Measurements from ENCODE around the gene TASP1. TPM values are rescaled to one million over a fixed set of nuclear protein-coding genes. Genes with fewer than 3 reads are reported as not detected.

TASP1 gene
- polyA plus RNA-seq, 1 donor (not counting 4 experiments of a cell fraction or from before 2014, with no cell fraction given) = 17.4 TPM

DNA sequence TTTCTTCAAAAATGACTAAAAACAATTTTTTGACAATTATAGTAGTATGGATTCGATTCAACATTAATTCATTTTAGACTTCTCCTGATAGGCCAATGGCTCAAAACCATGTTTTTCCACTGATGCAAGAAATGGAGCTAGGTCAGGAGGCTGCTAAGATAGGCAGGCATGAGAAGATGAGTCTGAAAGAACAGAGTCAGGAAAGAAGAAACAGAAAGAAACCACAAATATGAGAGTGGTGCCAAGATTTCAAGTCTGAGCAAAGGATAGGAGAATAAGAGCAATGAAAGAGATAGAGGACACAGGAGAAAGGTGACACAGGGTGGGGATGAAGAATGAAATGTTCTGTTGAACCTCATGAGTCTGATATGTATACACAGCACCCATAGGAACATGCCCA lies 112.2 kb downstream of the TASP1 start:
- Histone ChIP-seq H3K9me3 (ENCODE audit: control insufficient read depth, low read depth, low read length) (no peaks in the 10 kb centered on the region), H3K79me2 (ENCODE audit: control insufficient read depth, insufficient read depth, low read length) (no peaks in the 10 kb centered on the region), H3K27me3 (ENCODE audit: control insufficient read depth, extremely low read depth, insufficient read depth, low read length) (no peaks in the 10 kb centered on the region), H2AFZ (ENCODE audit: control insufficient read depth, low read length) (no peak overlapping the region), H3K4me2 (ENCODE audit: control insufficient read depth, extremely low read depth, insufficient read depth, low read depth, low read length) (peak overlapping the region; percentile 17), H4K20me1 (ENCODE audit: control insufficient read depth, extremely low read depth, insufficient read depth, low read length) (no peaks in the 10 kb centered on the region), H3K36me3 (ENCODE audit: control insufficient read depth in 2 of 2, extremely low read depth in 1 of 2, insufficient read depth in 2 of 2, low read length in 2 of 2) (peaks cover 0 to 5% of the 10 kb centered on the region in 2 experiments), H3K4me3 (ENCODE audit: control insufficient read depth in 2 of 3, extremely low read depth in 1 of 3, insufficient read depth in 2 of 3, low read depth in 1 of 3, low read length in 3 of 3) (no peak overlapping the region), H3K27ac (ENCODE audit: control insufficient read depth, insufficient read depth, low read length) (peak overlapping the region; percentile 31), H3K4me1 (ENCODE audit: control insufficient read depth, extremely low read depth, insufficient read depth, low read length) (peaks cover 24% of the 10 kb centered on the region), H3K9ac (ENCODE audit: control insufficient read depth, extremely low read depth, insufficient read depth, low read length) (no peak overlapping the region), H3K9me1 (ENCODE audit: control insufficient read depth, extremely low read depth, insufficient read depth, low read length) (no peaks in the 10 kb centered on the region)
- FAIRE-seq (peak; percentile 85), DNase-seq (ENCODE audit: low read depth, low spot score) (no peak)
- dilution Hi-C loops (cut with MboI; ENCODE audit: extremely low pct_ligation_motif_present, low sequenced_read_pairs) = no loop called here
- TF ChIP-seq, protein P1, sequence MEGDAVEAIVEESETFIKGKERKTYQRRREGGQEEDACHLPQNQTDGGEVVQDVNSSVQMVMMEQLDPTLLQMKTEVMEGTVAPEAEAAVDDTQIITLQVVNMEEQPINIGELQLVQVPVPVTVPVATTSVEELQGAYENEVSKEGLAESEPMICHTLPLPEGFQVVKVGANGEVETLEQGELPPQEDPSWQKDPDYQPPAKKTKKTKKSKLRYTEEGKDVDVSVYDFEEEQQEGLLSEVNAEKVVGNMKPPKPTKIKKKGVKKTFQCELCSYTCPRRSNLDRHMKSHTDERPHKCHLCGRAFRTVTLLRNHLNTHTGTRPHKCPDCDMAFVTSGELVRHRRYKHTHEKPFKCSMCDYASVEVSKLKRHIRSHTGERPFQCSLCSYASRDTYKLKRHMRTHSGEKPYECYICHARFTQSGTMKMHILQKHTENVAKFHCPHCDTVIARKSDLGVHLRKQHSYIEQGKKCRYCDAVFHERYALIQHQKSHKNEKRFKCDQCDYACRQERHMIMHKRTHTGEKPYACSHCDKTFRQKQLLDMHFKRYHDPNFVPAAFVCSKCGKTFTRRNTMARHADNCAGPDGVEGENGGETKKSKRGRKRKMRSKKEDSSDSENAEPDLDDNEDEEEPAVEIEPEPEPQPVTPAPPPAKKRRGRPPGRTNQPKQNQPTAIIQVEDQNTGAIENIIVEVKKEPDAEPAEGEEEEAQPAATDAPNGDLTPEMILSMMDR (optimal IDR thresholded peaks at IDR 0.05 in 1 of 3, IDR thresholded peaks at IDR 0.05 in 1 of 3, conservative IDR thresholded peaks at IDR 0.05 in 1 of 3; ENCODE audit: extremely low read depth in 1 of 3, insufficient read depth in 2 of 3, low read length in 3 of 3) = no peak
- no peak for TF ChIP-seq EZH2 (IDR thresholded peaks at IDR 0.05; ENCODE audit: low read length)

DNA sequence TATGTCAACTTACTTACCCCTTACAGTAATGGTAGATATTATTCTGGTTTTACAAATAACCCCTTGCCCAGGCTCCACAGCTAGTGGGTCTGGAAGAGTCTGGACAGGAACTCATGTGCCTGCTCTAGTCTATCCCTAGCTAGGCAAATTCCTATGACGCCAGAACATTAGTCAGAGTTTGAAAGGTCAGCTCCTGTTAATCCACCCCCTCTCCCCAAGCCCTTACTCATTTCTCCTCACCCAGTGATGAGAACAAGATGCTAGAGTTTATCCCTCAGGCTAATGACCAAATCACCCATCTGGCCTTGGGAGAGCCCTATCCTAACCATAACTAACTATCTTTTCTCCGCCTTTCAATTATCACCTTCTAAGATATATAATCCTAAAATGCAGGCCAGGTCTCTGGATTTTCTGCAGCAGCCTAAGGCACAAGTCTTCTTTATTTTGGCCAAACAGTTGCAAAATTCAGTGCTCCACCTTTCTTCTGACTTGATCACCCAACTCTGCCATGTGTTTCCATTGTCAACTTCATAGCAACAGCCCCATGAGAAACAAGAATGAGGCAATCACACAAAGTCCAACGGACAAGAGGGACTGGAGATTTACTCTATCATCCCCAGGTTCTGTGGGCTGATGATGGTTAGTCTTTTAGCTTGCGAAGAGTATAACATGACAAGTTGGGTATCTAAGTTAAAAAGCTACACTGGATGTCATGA lies 113.3 kb downstream of the TASP1 start:
- no peak overlapping the region for H2AFZ ChIP-seq (ENCODE audit: control insufficient read depth, low read length)
- H3K4me3 ChIP-seq (ENCODE audit: control insufficient read depth in 2 of 3, extremely low read depth in 1 of 3, insufficient read depth in 2 of 3, low read depth in 1 of 3, low read length in 3 of 3) = no peak overlapping the region
- H3K9me3 ChIP-seq (ENCODE audit: control insufficient read depth, low read depth, low read length) = no peaks in the 10 kb centered on the region
- peak overlapping the region; percentile 13 for H3K4me2 ChIP-seq (ENCODE audit: control insufficient read depth, extremely low read depth, insufficient read depth, low read depth, low read length)
- DNase-seq (ENCODE audit: low read depth, low spot score) (peak; percentile 74), FAIRE-seq (peak; percentile 92)
- TF ChIP-seq EZH2 (IDR thresholded peaks at IDR 0.05; ENCODE audit: low read length) = no peak
- TF ChIP-seq, protein P1 (optimal IDR thresholded peaks at IDR 0.05 in 1 of 3, IDR thresholded peaks at IDR 0.05 in 1 of 3, conservative IDR thresholded peaks at IDR 0.05 in 1 of 3; ENCODE audit: extremely low read depth in 1 of 3, insufficient read depth in 2 of 3, low read length in 3 of 3) = no peak
- H3K36me3 ChIP-seq (ENCODE audit: control insufficient read depth in 2 of 2, extremely low read depth in 1 of 2, insufficient read depth in 2 of 2, low read length in 2 of 2) = peaks cover 0 to 5% of the 10 kb centered on the region in 2 experiments
- no peak overlapping the region for H3K9ac ChIP-seq (ENCODE audit: control insufficient read depth, extremely low read depth, insufficient read depth, low read length)
- H3K79me2 ChIP-seq (ENCODE audit: control insufficient read depth, insufficient read depth, low read length) = no peaks in the 10 kb centered on the region
- no peaks in the 10 kb centered on the region for H4K20me1 ChIP-seq (ENCODE audit: control insufficient read depth, extremely low read depth, insufficient read depth, low read length)
- dilution Hi-C loops (cut with MboI; ENCODE audit: extremely low pct_ligation_motif_present, low sequenced_read_pairs) = no loop called here
- H3K9me1 ChIP-seq (ENCODE audit: control insufficient read depth, extremely low read depth, insufficient read depth, low read length) = no peaks in the 10 kb centered on the region
- peak overlapping the region; percentile 45 for H3K27ac ChIP-seq (ENCODE audit: control insufficient read depth, insufficient read depth, low read length)
- H3K4me1 ChIP-seq (ENCODE audit: control insufficient read depth, extremely low read depth, insufficient read depth, low read length) = peaks cover 24% of the 10 kb centered on the region
- no peaks in the 10 kb centered on the region for H3K27me3 ChIP-seq (ENCODE audit: control insufficient read depth, extremely low read depth, insufficient read depth, low read length)
